Astrocyte (in vitro differentiated cells and primary cell): ENCODE results near the gene SLC16A9. TPM values are rescaled to one million over a fixed set of nuclear protein-coding genes. Genes with fewer than 3 reads are reported as not detected.

ENCODE experiments used
- DNase-seq: peaks from one replicate; pipeline ENCODE4 v3.0.0-alpha.2; 2010; ENCODE audit warnings: low read depth
- FAIRE-seq: peaks from 2 replicates; lab custom pipeline; 2011; peaks lifted over from hg19 to GRCh38; lab: Jason Lieb, UNC
- H2AFZ ChIP-seq: 2 replicates; pipeline ENCODE4 v1.6.0; 2012; ENCODE audit warnings: low read depth, low read length, inconsistent platforms
- H3K27ac ChIP-seq: 2 replicates; pipeline ENCODE4 v1.5.1; 2011; ENCODE audit warnings: low read depth, low read length, inconsistent platforms
- H3K27me3 ChIP-seq: 2 replicates; pipeline ENCODE4 v1.6.0; 2011; ENCODE audit warnings: low read length, inconsistent platforms; ENCODE audit not compliant: insufficient read depth
- H3K36me3 ChIP-seq: 2 replicates; pipeline ENCODE4 v1.5.1; 2011; ENCODE audit warnings: low read length, inconsistent platforms; ENCODE audit not compliant: insufficient read depth
- H3K4me1 ChIP-seq: 2 replicates; pipeline ENCODE4 v1.5.1; 2011; ENCODE audit warnings: low read length, inconsistent platforms; ENCODE audit not compliant: insufficient read depth
- H3K4me2 ChIP-seq: 2 replicates; pipeline ENCODE4 v1.6.0; 2012; ENCODE audit warnings: low read length, inconsistent platforms
- H3K4me3 ChIP-seq: 2 replicates; pipeline ENCODE4 v1.5.1; 2011; ENCODE audit warnings: low read depth, mild to moderate bottlenecking, low read length, inconsistent platforms; ENCODE audit not compliant: insufficient read depth
- H3K79me2 ChIP-seq: 2 replicates; pipeline ENCODE4 v1.6.0; 2012; ENCODE audit warnings: mild to moderate bottlenecking, low read length, inconsistent platforms; ENCODE audit not compliant: insufficient read depth
- H3K9ac ChIP-seq: 2 replicates; pipeline ENCODE4 v1.6.0; 2012; ENCODE audit warnings: mild to moderate bottlenecking, low read length, inconsistent platforms
- H3K9me3 ChIP-seq: 2 replicates; pipeline ENCODE4 v1.5.1; 2012; ENCODE audit warnings: low read depth, mild to moderate bottlenecking, low read length, inconsistent platforms; ENCODE audit not compliant: insufficient read depth
- H4K20me1 ChIP-seq: 2 replicates; pipeline ENCODE4 v1.6.0; 2012; ENCODE audit warnings: low read length, inconsistent platforms; ENCODE audit not compliant: insufficient read depth
- H3K27ac Mint-ChIP-seq: one replicate; pipeline ENCODE4 v1.8.0; 2021; ENCODE audit warnings: mild to moderate bottlenecking, mixed read lengths; ENCODE audit not compliant: unreplicated experiment
- H3K27me3 Mint-ChIP-seq: one replicate; pipeline ENCODE4 v1.8.0; 2021; ENCODE audit warnings: low read depth, mixed read lengths; ENCODE audit not compliant: unreplicated experiment
- H3K36me3 Mint-ChIP-seq: one replicate; pipeline ENCODE4 v1.8.0; 2021; ENCODE audit warnings: low read depth, mixed read lengths; ENCODE audit not compliant: unreplicated experiment
- H3K4me1 Mint-ChIP-seq: one replicate; pipeline ENCODE4 v1.8.0; 2021; ENCODE audit warnings: low read depth, mixed read lengths; ENCODE audit not compliant: unreplicated experiment
- H3K4me3 Mint-ChIP-seq: one replicate; pipeline ENCODE4 v1.8.0; 2021; ENCODE audit warnings: mild to moderate bottlenecking, moderate library complexity, mixed read lengths; ENCODE audit not compliant: unreplicated experiment
- H3K9me3 Mint-ChIP-seq: one replicate; pipeline ENCODE4 v1.8.0; 2021; ENCODE audit warnings: mild to moderate bottlenecking, mixed read lengths; ENCODE audit not compliant: unreplicated experiment
- CTCF ChIP-seq: IDR thresholded peaks from 2 replicates; pipeline ENCODE4 v1.5.1; 2011; ENCODE audit warnings: low read depth, mild to moderate bottlenecking, inconsistent platforms, low read length, moderate library complexity; ENCODE audit not compliant: insufficient read depth
- EZH2 ChIP-seq: IDR thresholded peaks from 2 replicates; pipeline ENCODE4 v1.6.1; 2012; ENCODE audit warnings: mild to moderate bottlenecking, low read length, inconsistent platforms; ENCODE audit not compliant: insufficient read depth
- total RNA-seq: library from RNA; stranded (reverse); gene quantifications from 2 replicates; pipeline ENCODE4 v1.2.1, GENCODE V29; 2021

SLC16A9 gene
- total RNA-seq, 1 donor from 2014 or later: 3.4 TPM

- Mint-ChIP-seq H3K27ac (no peak overlapping the region), H3K4me1 (no peaks in the 10 kb centered on the region), H3K4me3 (no peak overlapping the region), H3K36me3 (no peaks in the 10 kb centered on the region), H3K9me3 (no peaks in the 10 kb centered on the region), H3K27me3 (no peaks in the 10 kb centered on the region)
- Histone ChIP-seq H3K4me1 (no peaks in the 10 kb centered on the region), H3K27me3 (no peaks in the 10 kb centered on the region), H3K9ac (no peak overlapping the region), H2AFZ (no peak overlapping the region), H3K4me3 (no peak overlapping the region), H3K79me2 (no peaks in the 10 kb centered on the region), H3K27ac (no peak overlapping the region), H3K36me3 (no peaks in the 10 kb centered on the region), H4K20me1 (no peaks in the 10 kb centered on the region), H3K9me3 (no peaks in the 10 kb centered on the region), H3K4me2 (no peak overlapping the region)
- no peak for FAIRE-seq
- DNase-seq: no peak
- TF ChIP-seq CTCF (no peak), EZH2 (no peak)
These were observed 85.5 kb downstream of the SLC16A9 start for GRCh38 chr10:59624136-59624535.

GRCh38 chr10:59623133-59624121, 86.2 kb downstream of the SLC16A9 start:
- Histone ChIP-seq H3K36me3 (no peaks in the 10 kb centered on the region), H3K4me1 (no peaks in the 10 kb centered on the region), H3K9me3 (no peaks in the 10 kb centered on the region), H2AFZ (no peak overlapping the region), H4K20me1 (no peaks in the 10 kb centered on the region), H3K9ac (no peak overlapping the region), H3K27ac (no peak overlapping the region), H3K4me3 (no peak overlapping the region), H3K79me2 (no peaks in the 10 kb centered on the region), H3K27me3 (no peaks in the 10 kb centered on the region), H3K4me2 (no peak overlapping the region)
- Mint-ChIP-seq H3K4me3 (no peak overlapping the region), H3K36me3 (no peaks in the 10 kb centered on the region), H3K9me3 (no peaks in the 10 kb centered on the region), H3K27ac (no peak overlapping the region), H3K4me1 (no peaks in the 10 kb centered on the region), H3K27me3 (no peaks in the 10 kb centered on the region)
- FAIRE-seq: no peak
- TF ChIP-seq CTCF (no peak), EZH2 (no peak)
- DNase-seq: no peak
